CD4-positive, alpha-beta T cell treated with Interleukin-6 at 100 ng/mL for 8 hours (primary cell): ENCODE data around the gene TLK1.
A peak's percentile ranks its signal among the peaks of the same experiment; 100 is the strongest.

ENCODE experiments used
- DNase-seq: peaks from one replicate; pipeline ENCODE4 v3.0.0-alpha.2; 2020; ENCODE audit warnings: mixed read lengths, low spot score

Gene TLK1

GRCh38 chr2:170999654-171000053, 161.0 kb downstream of the TLK1 start:
- DNase-seq = no peak

GRCh38 chr2:170997893-170998597, 162.6 kb downstream of the TLK1 start:
- no peak for DNase-seq

GRCh38 chr2:170996316-170996715, 164.4 kb downstream of the TLK1 start:
- no peak for DNase-seq

- no peak for DNase-seq
Observed at GRCh38 chr2:170991398-170992182, 169.1 kb downstream of the TLK1 start.

GRCh38 chr2:170986566-170987258, 174.0 kb downstream of the TLK1 start:
- no peak for DNase-seq

- DNase-seq = no peak
Observed at GRCh38 chr2:170985407-170985806, 175.3 kb downstream of the TLK1 start.

- no peak for DNase-seq
Observed at GRCh38 chr2:170984079-170984478, 176.6 kb downstream of the TLK1 start.

GRCh38 chr2:170975943-170976270, 184.8 kb downstream of the TLK1 start:
- no peak for DNase-seq

GRCh38 chr2:170975127-170975942, 185.4 kb downstream of the TLK1 start:
- no peak for DNase-seq

GRCh38 chr2:170974304-170974993, 186.2 kb downstream of the TLK1 start:
- no peak for DNase-seq

GRCh38 chr2:170973492-170974303, 187.0 kb downstream of the TLK1 start:
- DNase-seq = peak; percentile 82

- no peak for DNase-seq
Observed at GRCh38 chr2:170973225-170973491, 187.5 kb downstream of the TLK1 start.

- DNase-seq = no peak
Observed at GRCh38 chr2:170972296-170973224, 188.1 kb downstream of the TLK1 start.

GRCh38 chr2:170971071-170971470, 189.6 kb downstream of the TLK1 start:
- DNase-seq = no peak

GRCh38 chr2:170969872-170970496, 190.7 kb downstream of the TLK1 start:
- DNase-seq = no peak

GRCh38 chr2:170969030-170969429, 191.7 kb downstream of the TLK1 start:
- DNase-seq = no peak

- no peak for DNase-seq
Observed at GRCh38 chr2:170968205-170969003, 192.3 kb downstream of the TLK1 start.

GRCh38 chr2:170967553-170967952, 193.1 kb downstream of the TLK1 start:
- DNase-seq = no peak
